PC-9 (cell line): ENCODE results near the gene TSC22D2. TPM values are rescaled to one million over a fixed set of nuclear protein-coding genes. Genes with fewer than 3 reads are reported as not detected.

Experiments used
- BruUV-seq: library from RNA; stranded (reverse); fragments of 400-500 nt; replicated peaks from 2 replicates; lab custom pipeline; 2021; lab: Mats Ljungman, UMichigan
- CTCF ChIA-PET: fragments of 300-600 bp; sonication (Branson Sonifier 250); formaldehyde crosslinking; loops from one replicate; lab custom pipeline; 2022; ENCODE audit warnings: antibody characterized with exemption; lab: Charles Lee
- POLR2A ChIA-PET: fragments of 300-600 bp; sonication (Branson Sonifier 250); formaldehyde crosslinking; loops from one replicate; lab custom pipeline; 2022; ENCODE audit warnings: antibody characterized with exemption; ENCODE audit not compliant: unreplicated experiment; lab: Charles Lee
- DNase-seq, 2 experiments: peaks; one replicate each; pipeline versions ENCODE4 v3.0.0 to v3.0.0-alpha.2; 2015 to 2022; ENCODE audit warnings: mixed read lengths in 1 of 2
- H2AFZ ChIP-seq: fragments of 200-600 bp; sonication (generic); 2 replicates; pipeline ENCODE4 v1.8.1; 2017; ENCODE audit warnings: antibody characterized with exemption
- H3F3A ChIP-seq: fragments of 200-600 bp; sonication (generic); 2 replicates; pipeline ENCODE4 v1.8.1; 2017; ENCODE audit warnings: antibody characterized with exemption, mild to moderate bottlenecking, low read depth; ENCODE audit not compliant: insufficient read depth
- H3K27ac ChIP-seq: fragments of 200-600 bp; sonication (generic); 2 replicates; pipeline ENCODE4 v1.6.1; 2016; ENCODE audit warnings: mixed run types
- H3K27me3 ChIP-seq: fragments of 200-600 bp; sonication (generic); 2 replicates; pipeline ENCODE4 v1.6.1; 2016; ENCODE audit warnings: low read depth, mixed run types; ENCODE audit not compliant: insufficient read depth
- H3K36me3 ChIP-seq: fragments of 200-600 bp; sonication (generic); 2 replicates; pipeline ENCODE4 v1.6.1; 2016; ENCODE audit warnings: low read depth, mixed run types
- H3K4me1 ChIP-seq: fragments of 200-600 bp; sonication (generic); replicated peaks from 2 replicates; pipeline ENCODE4 v1.6.1; 2016; ENCODE audit warnings: mixed run types; ENCODE audit not compliant: insufficient read depth
- H3K4me2 ChIP-seq: fragments of 200-600 bp; sonication (generic); 2 replicates; pipeline ENCODE4 v1.6.1; 2017; ENCODE audit warnings: mixed run types
- H3K4me3 ChIP-seq: fragments of 200-600 bp; sonication (generic); 2 replicates; pipeline ENCODE4 v1.6.1; 2016; ENCODE audit warnings: mixed run types
- H3K79me2 ChIP-seq: fragments of 200-600 bp; sonication (generic); 2 replicates; pipeline ENCODE4 v1.6.1; 2017; ENCODE audit warnings: low read depth, mixed run types
- H3K9me2 ChIP-seq: fragments of 200-600 bp; sonication (generic); 2 replicates; pipeline ENCODE4 v1.8.1; 2017; ENCODE audit warnings: mild to moderate bottlenecking; ENCODE audit not compliant: insufficient read depth
- H3K9me3 ChIP-seq: fragments of 200-600 bp; sonication (generic); 2 replicates; pipeline ENCODE4 v1.8.1; 2016; ENCODE audit warnings: low read depth; ENCODE audit not compliant: insufficient read depth
- H4K20me1 ChIP-seq: fragments of 200-600 bp; sonication (generic); 2 replicates; pipeline ENCODE4 v1.8.1; 2017; ENCODE audit not compliant: insufficient read depth
- CTCF ChIP-seq: fragments of 200-600 bp; sonication (generic); conservative IDR thresholded peaks from 2 replicates; pipeline ENCODE4 v1.6.1; 2017; ENCODE audit warnings: mixed run types, antibody characterized with exemption, mild to moderate bottlenecking, moderate library complexity
- EZH2 ChIP-seq: fragments of 200-600 bp; sonication (generic); IDR thresholded peaks from 2 replicates; pipeline ENCODE4 v1.8.0; 2017; ENCODE audit warnings: antibody characterized with exemption, low read depth
- intact Hi-C: fragments of 100-400 bp; cut with micrococcal nuclease; formaldehyde crosslinking; loops from one replicate; pipeline ENCODE4 v1.10.0; 2022; ENCODE audit not compliant: unreplicated experiment
- total RNA-seq: library from RNA; stranded (reverse); gene quantifications from 2 replicates; pipeline ENCODE4 v1.2.3, GENCODE V29; 2021

Gene TSC22D2
- total RNA-seq, 1 experiment from 2014 or later = 32.0 TPM

- CTCF ChIA-PET = interaction anchor here (0.7 to 2.5 kb wide), 4 partner anchors 62 to 126 kb away, joined by 3 to 10 read pairs (median 6); no protein-coding TSS in a partner anchor
- Histone ChIP-seq H3K9me3 (no peaks in the 10 kb centered on the region), H3K27me3 (no peaks in the 10 kb centered on the region), H3K79me2 (peaks cover 88% of the 10 kb centered on the region), H3K36me3 (peaks cover 31% of the 10 kb centered on the region), H2AFZ (no peak overlapping the region), H3F3A (peaks cover 30% of the 10 kb centered on the region), H4K20me1 (peaks cover 58% of the 10 kb centered on the region), H3K9me2 (no peaks in the 10 kb centered on the region), H3K4me3 (peak overlapping the region; percentile 69), H3K27ac (no peak overlapping the region), H3K4me1 (peaks cover 42% of the 10 kb centered on the region), H3K4me2 (peak overlapping the region; percentile 81)
- intact Hi-C loops = loop anchor here (10.0 kb wide), 1 partner anchor 478 kb away; no protein-coding TSS in a partner anchor
- POLR2A ChIA-PET = interaction anchor here (0.5 to 0.7 kb wide), 8 partner anchors 36 to 1293 kb away, joined by 3 to 10 read pairs (median 3); no protein-coding TSS in a partner anchor
- TF ChIP-seq CTCF (no peak), EZH2 (no peak)
- peak in 1 of 2 experiments; percentile 70 for DNase-seq
- BruUV-seq = no TSS peak
These were observed 4.6 kb downstream of the TSC22D2 start for GRCh38 chr3:150412561-150413231.

- Histone ChIP-seq H3K9me2 (no peaks in the 10 kb centered on the region), H3K9me3 (no peaks in the 10 kb centered on the region), H4K20me1 (peaks cover 57% of the 10 kb centered on the region), H3K27ac (no peak overlapping the region), H3K27me3 (no peaks in the 10 kb centered on the region), H3K4me3 (peak overlapping the region; percentile 69), H3K4me1 (peaks cover 58% of the 10 kb centered on the region), H3K36me3 (peaks cover 39% of the 10 kb centered on the region), H3F3A (peaks cover 25% of the 10 kb centered on the region), H2AFZ (no peak overlapping the region), H3K4me2 (peak overlapping the region; percentile 81), H3K79me2 (peaks cover 100% of the 10 kb centered on the region)
- no TSS peak for BruUV-seq
- no peak for TF ChIP-seq EZH2
- TF ChIP-seq CTCF = no peak
- peak; percentile 18 to 46 for DNase-seq
- POLR2A ChIA-PET = no interaction called here
- intact Hi-C loops = loop anchor here (2.0 to 10.0 kb wide), 2 partner anchors 33 to 479 kb away; no protein-coding TSS in a partner anchor
- CTCF ChIA-PET = interaction anchor here (0.6 kb wide), 1 partner anchor 613 kb away, joined by 3 read pairs; no protein-coding TSS in a partner anchor
These were observed 6.2 kb downstream of the TSC22D2 start for GRCh38 chr3:150414258-150414657.

GRCh38 chr3:150414959-150415358, 6.9 kb downstream of the TSC22D2 start:
- Histone ChIP-seq H3F3A (peaks cover 25% of the 10 kb centered on the region; the same call in 1 of the 2 replicates), H3K27ac (no peak overlapping the region), H3K9me2 (no peaks in the 10 kb centered on the region), H3K4me3 (peak overlapping the region; percentile 69), H3K79me2 (peaks cover 100% of the 10 kb centered on the region), H2AFZ (no peak overlapping the region), H3K27me3 (no peaks in the 10 kb centered on the region), H3K4me2 (peak overlapping the region; percentile 81), H3K36me3 (peaks cover 40% of the 10 kb centered on the region), H3K9me3 (no peaks in the 10 kb centered on the region), H4K20me1 (peaks cover 51% of the 10 kb centered on the region), H3K4me1 (peaks cover 65% of the 10 kb centered on the region)
- no TSS peak for BruUV-seq
- TF ChIP-seq EZH2 = no peak
- intact Hi-C loops = loop anchor here (2.0 to 10.0 kb wide), 2 partner anchors 32 to 480 kb away; no protein-coding TSS in a partner anchor
- ChIA-PET CTCF (interaction anchor here (0.7 kb wide), 1 partner anchor 81 kb away, joined by 3 read pairs; no protein-coding TSS in a partner anchor), POLR2A (interaction anchor here (0.5 to 0.7 kb wide), 6 partner anchors 17 to 757 kb away, joined by 3 to 10 read pairs (median 5); partner anchors contain the start of gene WWTR1)
- DNase-seq = no peak
